ENCODE measurements around the gene MYL7. TPM values are rescaled to one million over a fixed set of nuclear protein-coding genes. Genes with fewer than 3 reads are reported as not detected.
A peak's percentile ranks its signal among the peaks of the same experiment; 100 is the strongest.

The MYL7 gene
- total RNA-seq, 4 donors from 2014 or later = not detected

DNA sequence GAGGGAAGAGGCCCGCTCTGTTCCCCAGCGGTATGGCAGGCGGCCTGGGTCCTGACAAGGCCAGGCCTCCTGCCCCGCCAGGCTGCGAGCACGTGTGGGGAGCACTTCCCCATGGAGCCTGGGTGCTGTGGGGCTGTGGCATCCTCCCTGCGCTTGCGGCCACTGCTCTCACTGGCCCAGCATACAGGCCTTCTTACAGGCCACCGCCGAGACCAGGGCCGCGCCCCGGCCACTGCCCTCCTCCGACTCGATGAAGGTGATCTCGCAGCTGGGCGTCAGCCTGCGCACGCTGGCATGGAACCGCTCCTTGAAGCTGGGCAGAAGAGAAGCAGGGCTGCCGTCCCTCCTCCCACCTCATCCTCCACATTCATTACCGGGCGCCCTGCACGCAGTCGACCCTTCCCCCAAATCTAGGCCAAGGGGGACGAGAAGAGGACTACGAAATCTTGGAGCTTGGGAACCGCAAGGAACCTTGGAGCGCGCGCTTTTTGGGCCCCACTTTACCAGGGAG lies 3.9 kb upstream of the MYL7 start:
- no peak overlapping the region for H3K27ac ChIP-seq
- in situ Hi-C loops (cut with MboI; ENCODE audit: low pct_ligation_motif_present in 1 of 4, low pct_unique_long_range_greater_than_20kb in 1 of 4, low sequenced_read_pairs in 3 of 4) = no loop called here
- 80% methylated on average over 31 of the region's 31 CpGs; no CpG with 5 or more reads in 1 of the 2 donors for WGBS, 2 donors (ENCODE audit: low coverage in 1 of 2)

DNA sequence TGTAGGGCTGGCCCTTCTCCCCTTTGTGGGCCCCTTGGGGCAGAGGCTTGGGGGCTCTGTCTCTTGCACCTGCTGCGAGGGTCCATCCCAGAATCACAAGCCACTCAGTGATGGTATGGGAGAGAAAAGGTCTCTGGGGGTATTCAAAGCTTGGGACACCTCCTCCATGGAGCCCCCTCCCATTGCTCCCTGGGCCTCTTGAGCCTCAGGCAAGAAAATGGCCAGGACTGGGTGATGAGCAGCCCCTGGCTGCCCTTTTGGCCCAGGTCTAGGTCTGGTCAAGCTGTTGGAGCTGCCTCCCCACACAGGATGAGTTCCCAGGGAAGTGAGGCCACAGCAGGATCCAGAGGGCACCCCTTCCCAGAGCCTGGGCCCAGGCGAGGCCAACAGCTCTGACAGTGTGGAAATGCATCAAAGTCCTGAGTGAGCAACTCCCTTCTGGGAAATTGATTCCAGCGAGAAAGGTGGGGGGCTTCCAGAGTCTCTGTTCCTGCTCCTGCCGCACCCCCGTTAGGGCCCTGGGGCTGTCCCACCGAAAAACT lies 3.4 kb upstream of the MYL7 start:
- 77% methylated on average over 6 of the region's 6 CpGs; no CpG with 5 or more reads in 1 of the 2 donors for WGBS, 2 donors (ENCODE audit: low coverage in 1 of 2)
- Histone ChIP-seq H3K4me1 (peaks cover 2 to 17% (median 9%) of the 10 kb centered on the region in 4 donors), H3K4me3 (no peak overlapping the region), H3K36me3 (no peaks in the 10 kb centered on the region), H3K27me3 (peaks cover 11% of the 10 kb centered on the region), H3K27ac (no peak overlapping the region), H3K9me3 (no peaks in the 10 kb centered on the region)
- in situ Hi-C loops (cut with MboI; ENCODE audit: low pct_ligation_motif_present in 1 of 4, low pct_unique_long_range_greater_than_20kb in 1 of 4, low sequenced_read_pairs in 3 of 4) (no loop called here), intact Hi-C loops (cut with DNase I; ENCODE audit: low total_unique reads) (no loop called here)
- TF ChIP-seq EP300 (IDR thresholded peaks at IDR 0.05; ENCODE audit: low read depth) = no peak
- TF ChIP-seq POLR2A (IDR thresholded peaks at IDR 0.05) = no peak
- TF ChIP-seq POLR2AphosphoS5 (IDR thresholded peaks at IDR 0.05) = no peak
- TF ChIP-seq, protein P1, sequence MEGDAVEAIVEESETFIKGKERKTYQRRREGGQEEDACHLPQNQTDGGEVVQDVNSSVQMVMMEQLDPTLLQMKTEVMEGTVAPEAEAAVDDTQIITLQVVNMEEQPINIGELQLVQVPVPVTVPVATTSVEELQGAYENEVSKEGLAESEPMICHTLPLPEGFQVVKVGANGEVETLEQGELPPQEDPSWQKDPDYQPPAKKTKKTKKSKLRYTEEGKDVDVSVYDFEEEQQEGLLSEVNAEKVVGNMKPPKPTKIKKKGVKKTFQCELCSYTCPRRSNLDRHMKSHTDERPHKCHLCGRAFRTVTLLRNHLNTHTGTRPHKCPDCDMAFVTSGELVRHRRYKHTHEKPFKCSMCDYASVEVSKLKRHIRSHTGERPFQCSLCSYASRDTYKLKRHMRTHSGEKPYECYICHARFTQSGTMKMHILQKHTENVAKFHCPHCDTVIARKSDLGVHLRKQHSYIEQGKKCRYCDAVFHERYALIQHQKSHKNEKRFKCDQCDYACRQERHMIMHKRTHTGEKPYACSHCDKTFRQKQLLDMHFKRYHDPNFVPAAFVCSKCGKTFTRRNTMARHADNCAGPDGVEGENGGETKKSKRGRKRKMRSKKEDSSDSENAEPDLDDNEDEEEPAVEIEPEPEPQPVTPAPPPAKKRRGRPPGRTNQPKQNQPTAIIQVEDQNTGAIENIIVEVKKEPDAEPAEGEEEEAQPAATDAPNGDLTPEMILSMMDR (IDR thresholded peaks at IDR 0.05) = no peak
- no peak for DNase-seq

More for the DNA sequence above, 3.9 kb upstream of the MYL7 start:
- Histone ChIP-seq H3K4me1 (peaks cover 2 to 17% (median 9%) of the 10 kb centered on the region in 4 donors), H3K4me3 (peak overlapping the region in 2 of 4 donors; percentile 31 to 42), H3K36me3 (no peaks in the 10 kb centered on the region), H3K9me3 (no peaks in the 10 kb centered on the region), H3K27me3 (peaks cover 11% of the 10 kb centered on the region)
- intact Hi-C loops (cut with DNase I; ENCODE audit: low total_unique reads) = no loop called here
- TF ChIP-seq POLR2AphosphoS5 (IDR thresholded peaks at IDR 0.05) (no peak), EP300 (IDR thresholded peaks at IDR 0.05; ENCODE audit: low read depth) (no peak), POLR2A (IDR thresholded peaks at IDR 0.05) (no peak)
- TF ChIP-seq, protein P1 (IDR thresholded peaks at IDR 0.05) = no peak
- DNase-seq = no peak

DNA sequence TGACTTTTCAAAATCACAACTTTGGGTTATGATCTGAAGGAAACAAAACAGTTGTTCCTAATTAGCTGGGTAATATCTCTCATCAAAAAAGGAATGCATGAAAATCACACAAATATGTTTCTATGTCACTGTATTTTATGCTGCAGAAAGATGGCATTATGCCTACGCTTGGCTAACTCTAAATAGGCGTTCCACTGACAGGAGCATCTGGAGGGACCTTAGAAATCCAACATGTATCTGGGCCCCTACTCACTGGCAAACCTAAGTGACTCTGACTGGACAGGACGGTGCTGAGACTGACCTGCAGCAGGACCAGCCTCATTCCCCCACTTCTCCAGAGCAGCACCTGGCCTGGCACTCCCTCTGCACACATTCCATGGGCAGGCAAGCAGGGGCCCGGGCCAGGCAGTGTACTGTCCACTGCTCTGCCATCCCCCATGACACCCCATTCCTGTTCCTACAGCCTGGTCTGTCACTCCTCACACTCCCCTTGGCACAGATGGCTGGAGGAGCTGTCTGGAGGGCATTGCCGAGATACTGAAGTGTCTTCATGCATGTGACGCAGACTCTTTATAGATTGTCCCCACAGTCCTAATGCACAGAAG lies 2.6 kb upstream of the MYL7 start:
- H3K27ac ChIP-seq = no peak overlapping the region
- peaks cover 11% of the 10 kb centered on the region for H3K27me3 ChIP-seq
- H3K4me1 ChIP-seq = peaks cover 2 to 17% (median 9%) of the 10 kb centered on the region in 4 donors
- 63 to 66% methylated on average over 2 to 6 of the region's 6 CpGs for WGBS, 2 donors (ENCODE audit: low coverage in 1 of 2)
- no peak for DNase-seq
- in situ Hi-C loops (cut with MboI; ENCODE audit: low pct_ligation_motif_present in 1 of 4, low pct_unique_long_range_greater_than_20kb in 1 of 4, low sequenced_read_pairs in 3 of 4) = no loop called here
- H3K4me3 ChIP-seq = no peak overlapping the region
- H3K36me3 ChIP-seq = no peaks in the 10 kb centered on the region
- no peak for TF ChIP-seq POLR2AphosphoS5 (IDR thresholded peaks at IDR 0.05)
- TF ChIP-seq, protein P1 (IDR thresholded peaks at IDR 0.05) = no peak
- TF ChIP-seq POLR2A (IDR thresholded peaks at IDR 0.05) = no peak
- TF ChIP-seq EP300 (IDR thresholded peaks at IDR 0.05; ENCODE audit: low read depth) = no peak
- no peaks in the 10 kb centered on the region for H3K9me3 ChIP-seq
- intact Hi-C loops (cut with DNase I; ENCODE audit: low total_unique reads) = no loop called here

DNA sequence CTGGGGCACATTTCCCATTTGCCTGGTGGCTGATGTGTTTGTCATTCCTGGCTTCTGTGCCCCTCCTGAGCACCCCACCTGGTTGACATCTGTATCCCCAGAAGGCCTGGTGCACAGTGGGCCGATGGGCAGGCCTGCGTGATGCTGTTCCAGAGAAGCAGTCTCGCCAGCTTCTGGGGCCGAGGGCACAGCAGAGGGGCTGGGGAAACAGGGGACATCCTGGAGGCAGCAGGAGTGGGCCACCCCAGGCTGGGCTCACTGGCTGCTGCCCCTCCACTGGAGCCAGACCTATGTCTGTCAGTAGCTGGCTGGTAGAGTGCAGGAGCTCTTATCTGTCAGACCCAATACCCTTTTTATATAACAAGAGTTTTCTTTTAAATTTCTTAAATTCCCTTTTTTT lies 896 bp upstream of the MYL7 start:
- H3K36me3 ChIP-seq = no peaks in the 10 kb centered on the region
- peaks cover 2 to 17% (median 9%) of the 10 kb centered on the region in 4 donors for H3K4me1 ChIP-seq
- in situ Hi-C loops (cut with MboI; ENCODE audit: low pct_ligation_motif_present in 1 of 4, low pct_unique_long_range_greater_than_20kb in 1 of 4, low sequenced_read_pairs in 3 of 4) = no loop called here
- 96% methylated on average over 4 of the region's 4 CpGs; no CpG with 5 or more reads in 1 of the 2 donors for WGBS, 2 donors (ENCODE audit: low coverage in 1 of 2)
- TF ChIP-seq, protein P1 (IDR thresholded peaks at IDR 0.05) = no peak
- TF ChIP-seq EP300 (IDR thresholded peaks at IDR 0.05; ENCODE audit: low read depth) (no peak), POLR2A (IDR thresholded peaks at IDR 0.05) (no peak), POLR2AphosphoS5 (IDR thresholded peaks at IDR 0.05) (no peak)
- no peaks in the 10 kb centered on the region for H3K9me3 ChIP-seq
- intact Hi-C loops (cut with DNase I; ENCODE audit: low total_unique reads) = no loop called here
- no peak overlapping the region for H3K4me3 ChIP-seq
- H3K27me3 ChIP-seq = peaks cover 11% of the 10 kb centered on the region
- no peak overlapping the region for H3K27ac ChIP-seq
- no peak for DNase-seq
